ENCODE measurements around the gene TLR10. TPM values are rescaled to one million over a fixed set of nuclear protein-coding genes. Genes with fewer than 3 reads are reported as not detected.
A peak's percentile ranks its signal among the peaks of the same experiment; 100 is the strongest.

The TLR10 gene
- total and polyA plus RNA-seq, 8 donors, result 0.15 to 1.1 (median 0.66) TPM; not detected in 4

- Histone ChIP-seq H3K27me3 (no peaks in the 10 kb centered on the region), H3K27ac (peak overlapping the region in 1 of 5 donors; percentile 20), H3K4me1 (no peaks in the 10 kb centered on the region), H3K36me3 (no peaks in the 10 kb centered on the region), H3K9me3 (peaks cover 0 to 15% (median 10%) of the 10 kb centered on the region in 4 donors), H3K4me3 (peak overlapping the region in 1 of 4 donors; percentile 6)
- intact Hi-C loops (cut with DNase I; ENCODE audit: low total_unique reads), result no loop called here
- TF ChIP-seq POLR2A (IDR thresholded peaks at IDR 0.05) (no peak), POLR2AphosphoS5 (IDR thresholded peaks at IDR 0.05) (no peak), EP300 (IDR thresholded peaks at IDR 0.05) (no peak), CTCF (IDR thresholded peaks at IDR 0.05) (no peak)
- 68 to 90% (median 79%) methylated on average over 1 of the region's 1 CpG for WGBS, 5 donors
- no peak for DNase-seq
These were observed 38.9 kb downstream of the TLR10 start for GRCh38 chr4:38743866-38744265.

- Histone ChIP-seq H3K27ac (no peak overlapping the region), H3K27me3 (no peaks in the 10 kb centered on the region), H3K36me3 (no peaks in the 10 kb centered on the region), H3K4me3 (no peak overlapping the region), H3K9me3 (no peaks in the 10 kb centered on the region), H3K4me1 (no peaks in the 10 kb centered on the region)
- no peak for TF ChIP-seq POLR2AphosphoS5 (IDR thresholded peaks at IDR 0.05)
- intact Hi-C loops (cut with DNase I; ENCODE audit: low total_unique reads), result no loop called here
- WGBS, 5 donors, result 51 to 80% (median 74%) methylated on average over 2 of the region's 2 CpGs
- DNase-seq, result no peak
These were observed 42.5 kb downstream of the TLR10 start for GRCh38 chr4:38740303-38740702.

- 91 to 94% (median 93%) methylated on average over 6 of the region's 6 CpGs for WGBS, 5 donors
- Histone ChIP-seq H3K27ac (no peak overlapping the region), H3K4me1 (no peaks in the 10 kb centered on the region), H3K36me3 (no peaks in the 10 kb centered on the region), H3K27me3 (no peaks in the 10 kb centered on the region), H3K9me3 (no peaks in the 10 kb centered on the region), H3K4me3 (no peak overlapping the region)
- TF ChIP-seq EP300 (IDR thresholded peaks at IDR 0.05), result no peak
- no peak for TF ChIP-seq POLR2A (IDR thresholded peaks at IDR 0.05)
- TF ChIP-seq CTCF (IDR thresholded peaks at IDR 0.05), result no peak
- TF ChIP-seq POLR2AphosphoS5 (IDR thresholded peaks at IDR 0.05), result no peak
- no peak for DNase-seq
- intact Hi-C loops (cut with DNase I; ENCODE audit: low total_unique reads), result no loop called here
These were observed 43.6 kb downstream of the TLR10 start for GRCh38 chr4:38738940-38739803.

GRCh38 chr4:38735870-38736269 lies 46.9 kb downstream of the TLR10 start:
- TF ChIP-seq CTCF (IDR thresholded peaks at IDR 0.05) (no peak), EP300 (IDR thresholded peaks at IDR 0.05) (no peak)
- no peak overlapping the region for H3K27ac ChIP-seq
- WGBS, 5 donors, result 79 to 91% (median 87%) methylated on average over 3 of the region's 3 CpGs
- H3K27me3 ChIP-seq, result no peaks in the 10 kb centered on the region
- H3K4me3 ChIP-seq, result no peak overlapping the region
- no peaks in the 10 kb centered on the region for H3K9me3 ChIP-seq
- H3K4me1 ChIP-seq, result peaks cover 0 to 6% (median 6%) of the 10 kb centered on the region in 4 donors
- intact Hi-C loops (cut with DNase I; ENCODE audit: low total_unique reads), result no loop called here
- no peak for DNase-seq
- H3K36me3 ChIP-seq, result no peaks in the 10 kb centered on the region

GRCh38 chr4:38734911-38735310 lies 47.9 kb downstream of the TLR10 start:
- WGBS, 5 donors, result 89 to 92% (median 91%) methylated on average over 2 of the region's 2 CpGs
- H3K27me3 ChIP-seq, result no peaks in the 10 kb centered on the region
- H3K27ac ChIP-seq, result no peak overlapping the region
- intact Hi-C loops (cut with DNase I; ENCODE audit: low total_unique reads), result loop anchor here (5.0 kb wide), 2 partner anchors 558 to 668 kb away; no protein-coding TSS in a partner anchor
- no peaks in the 10 kb centered on the region for H3K36me3 ChIP-seq
- H3K4me1 ChIP-seq, result peaks cover 0 to 10% (median 9%) of the 10 kb centered on the region in 4 donors
- H3K4me3 ChIP-seq, result no peak overlapping the region
- TF ChIP-seq POLR2AphosphoS5 (IDR thresholded peaks at IDR 0.05), result no peak
- TF ChIP-seq POLR2A (IDR thresholded peaks at IDR 0.05), result no peak
- no peak for TF ChIP-seq CTCF (IDR thresholded peaks at IDR 0.05)
- no peak for TF ChIP-seq EP300 (IDR thresholded peaks at IDR 0.05)
- DNase-seq, result no peak
- H3K9me3 ChIP-seq, result no peaks in the 10 kb centered on the region
